Naive thymus-derived CD4-positive, alpha-beta T cell (primary cell): ENCODE results near the gene IDH3A. TPM values are rescaled to one million over a fixed set of nuclear protein-coding genes. Genes with fewer than 3 reads are reported as not detected.

ENCODE experiments used
- ATAC-seq: fragments of 150-1000 bp; cut with Tn5 transposase; 2 replicates; pipeline ENCODE4 v1.10.0; 2021; ENCODE audit warnings: mild to moderate bottlenecking, moderate library complexity
- CTCF ChIA-PET: fragments of 350-600 bp; sonication (Branson Sonifier 250); formaldehyde crosslinking; loops from one replicate; lab custom pipeline; 2021; ENCODE audit warnings: antibody characterized with exemption; lab: Charles Lee
- POLR2A ChIA-PET: fragments of 350-600 bp; sonication (Branson Sonifier 250); formaldehyde crosslinking; loops from one replicate; lab custom pipeline; 2021; ENCODE audit warnings: antibody characterized with exemption, inconsistent platforms; lab: Charles Lee
- DNase-seq, 9 donors: peaks; one replicate each; pipeline versions ENCODE4 v3.0.0 to v3.0.0-alpha.2; 2020 to 2022; ENCODE audit warnings: mixed read lengths in 1 of 9
- H3K27ac ChIP-seq: one replicate; pipeline ENCODE4 v1.7.0; 2013; ENCODE audit warnings: mild to moderate bottlenecking, low read depth, low read length, moderate library complexity
- H3K27me3 ChIP-seq, 2 donors: one replicate each; pipeline ENCODE4 v1.7.0; 2013; ENCODE audit warnings: low read length in 2 of 2, mild to moderate bottlenecking in 2 of 2, moderate library complexity in 2 of 2; ENCODE audit not compliant: control insufficient read depth in 2 of 2, insufficient read depth in 2 of 2
- H3K36me3 ChIP-seq, 3 experiments: 1 replicate in 2 of 3; 2 replicates in 1 of 3; pipeline ENCODE4 v1.7.0; 2013; ENCODE audit warnings: low read length in 3 of 3, mild to moderate bottlenecking in 3 of 3, moderate library complexity in 1 of 3; ENCODE audit not compliant: insufficient read depth in 3 of 3, control insufficient read depth in 2 of 3
- H3K4me1 ChIP-seq, 2 donors: one replicate each; pipeline ENCODE4 v1.7.0; 2013; ENCODE audit warnings: low read length in 2 of 2, mild to moderate bottlenecking in 2 of 2, moderate library complexity in 1 of 2; ENCODE audit not compliant: control insufficient read depth in 2 of 2, insufficient read depth in 2 of 2
- H3K4me3 ChIP-seq: 2 replicates; pipeline ENCODE4 v1.7.0; 2013; ENCODE audit warnings: mild to moderate bottlenecking, low read length
- H3K9me3 ChIP-seq, 3 experiments: 1 replicate in 2 of 3; 2 replicates in 1 of 3; pipeline ENCODE4 v1.7.0; 2013; ENCODE audit warnings: low read length in 3 of 3; ENCODE audit not compliant: control insufficient read depth in 2 of 3
- H3K27ac Mint-ChIP-seq, 9 donors: one replicate each; pipeline ENCODE4 v1.8.0; 2020 to 2022; ENCODE audit warnings: mixed read lengths in 9 of 9, mild to moderate bottlenecking in 8 of 9, moderate library complexity in 5 of 9, inconsistent platforms in 2 of 9
- H3K27me3 Mint-ChIP-seq, 5 donors: one replicate each; pipeline ENCODE4 v1.8.0; 2021 to 2022; ENCODE audit warnings: mixed read lengths in 5 of 5, mild to moderate bottlenecking in 1 of 5
- H3K36me3 Mint-ChIP-seq, 5 donors: one replicate each; pipeline ENCODE4 v1.8.0; 2020 to 2022; ENCODE audit warnings: mixed read lengths in 5 of 5, mild to moderate bottlenecking in 3 of 5, inconsistent platforms in 1 of 5
- H3K4me1 Mint-ChIP-seq, 7 donors: one replicate each; pipeline ENCODE4 v1.8.0; 2020 to 2022; ENCODE audit warnings: mixed read lengths in 7 of 7, mild to moderate bottlenecking in 3 of 7, inconsistent platforms in 1 of 7
- H3K4me3 Mint-ChIP-seq, 10 donors: one replicate each; pipeline ENCODE4 v1.8.0; 2020 to 2022; ENCODE audit warnings: mild to moderate bottlenecking in 10 of 10, mixed read lengths in 10 of 10, moderate library complexity in 6 of 10, inconsistent platforms in 2 of 10
- H3K9me3 Mint-ChIP-seq, 11 donors: one replicate each; pipeline ENCODE4 v1.8.0; 2020 to 2022; ENCODE audit warnings: mixed read lengths in 11 of 11, mild to moderate bottlenecking in 4 of 11, inconsistent platforms in 1 of 11, moderate library complexity in 1 of 11
- intact Hi-C, 2 donors: fragments of 100-400 bp; cut with micrococcal nuclease; formaldehyde crosslinking; loops; one replicate each; pipeline ENCODE4 v1.15.1; 2023
- polyA plus RNA-seq, 2 donors: library from polyadenylated mRNA; unstranded; fragments of 300-500 nt; fragmentation: Illumina TruSeq; gene quantifications; one replicate each; pipeline ENCODE4 v1.2.3, GENCODE V29; 2021
- total RNA-seq, 6 experiments: library from RNA in 5 of 6; stranded (reverse) in 5 of 6; gene quantifications; 1 replicate in 5 of 6; 2 replicates in 1 of 6; pipeline ENCODE4 v1.2.3 and lab custom pipeline; 2021 to 2026

The IDH3A gene
- total and polyA plus RNA-seq, 7 experiments from 2014 or later, result 40.5 to 105 (median 57.4) TPM

DNA sequence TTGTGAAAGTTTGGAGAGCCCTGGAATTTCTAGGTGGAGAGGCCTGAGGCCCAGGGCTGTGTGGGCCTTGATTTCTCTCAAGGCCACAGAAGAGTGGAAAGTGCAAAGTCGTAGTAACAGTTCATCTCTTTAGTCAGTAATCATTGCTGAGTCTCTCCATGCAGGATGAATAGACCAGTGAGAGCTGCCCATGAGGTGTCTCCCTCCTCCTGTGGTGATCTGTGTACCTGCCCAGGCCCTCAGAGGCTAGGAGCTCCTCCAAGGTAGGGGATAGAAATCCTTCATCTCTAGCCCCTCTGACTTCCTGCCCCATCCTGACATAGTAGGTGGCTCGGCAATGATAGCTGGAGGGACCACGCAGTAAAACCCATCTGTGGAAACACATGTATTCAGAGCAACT lies 6.8 kb upstream of the IDH3A start:
- Histone ChIP-seq H3K4me3 (no peak overlapping the region), H3K9me3 (no peaks in the 10 kb centered on the region), H3K36me3 (no peaks in the 10 kb centered on the region), H3K4me1 (no peaks in the 10 kb centered on the region), H3K27me3 (no peaks in the 10 kb centered on the region), H3K27ac (no peak overlapping the region)
- no peak overlapping the region for H3K4me3 Mint-ChIP-seq
- no peaks in the 10 kb centered on the region for H3K36me3 Mint-ChIP-seq
- DNase-seq (no peak), ATAC-seq (no peak)
- no peaks in the 10 kb centered on the region for H3K27me3 Mint-ChIP-seq
- peaks cover under 1 to 6% (median 2%) of the 10 kb centered on the region in 7 donors for H3K4me1 Mint-ChIP-seq
- POLR2A ChIA-PET, result no interaction called here
- CTCF ChIA-PET, result interaction anchor here (0.5 kb wide), 1 partner anchor 27 kb away, joined by 4 read pairs; no protein-coding TSS in a partner anchor
- no peaks in the 10 kb centered on the region for H3K9me3 Mint-ChIP-seq
- H3K27ac Mint-ChIP-seq, result peak overlapping the region in 1 of 9 donors; percentile 57
- intact Hi-C loops, result no loop called here

DNA sequence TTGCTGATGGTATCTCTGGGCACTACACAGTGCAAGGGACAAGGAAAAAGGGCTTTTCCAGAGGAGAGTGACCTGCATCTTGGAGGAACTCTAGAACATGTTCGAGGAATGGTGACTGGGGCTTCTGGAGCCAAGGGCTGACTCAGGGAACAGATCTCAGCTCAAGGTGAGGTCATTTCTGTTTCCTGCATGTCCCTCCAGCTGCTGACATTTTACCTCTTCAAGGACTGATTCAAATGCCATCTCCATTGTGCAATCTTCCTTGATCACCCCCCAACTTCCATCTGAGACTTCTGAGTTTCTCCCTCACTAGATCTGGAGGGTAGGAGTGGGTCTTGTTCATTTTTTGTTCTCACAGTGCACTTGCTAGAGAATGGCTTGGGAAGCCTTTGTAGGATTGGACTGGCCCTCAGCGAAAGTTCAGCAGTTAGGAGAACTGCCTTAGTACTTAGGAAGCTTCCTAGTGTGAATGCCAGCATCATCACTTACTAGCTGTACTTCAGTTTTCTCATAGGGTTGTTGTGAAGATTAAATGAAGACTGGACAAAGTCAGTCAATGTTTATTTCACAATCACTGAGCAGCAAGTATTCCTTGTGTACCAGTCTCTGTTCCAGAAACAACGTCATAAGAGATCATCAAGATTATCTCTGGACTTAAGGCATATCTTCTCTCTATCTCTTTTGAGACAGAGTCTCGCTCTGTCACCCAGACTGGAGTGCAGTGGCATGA lies 2.6 kb upstream of the IDH3A start:
- DNase-seq (no peak), ATAC-seq (no peak)
- Mint-ChIP-seq H3K9me3 (no peaks in the 10 kb centered on the region), H3K4me3 (peak overlapping the region in 1 of 10 donors; percentile 84), H3K4me1 (peaks cover 18 to 38% (median 32%) of the 10 kb centered on the region in 7 donors), H3K27ac (peak overlapping the region in 1 of 9 donors; percentile 57), H3K36me3 (peaks cover 0 to 8% (median 0%) of the 10 kb centered on the region in 5 donors), H3K27me3 (no peaks in the 10 kb centered on the region)
- Histone ChIP-seq H3K27ac (no peak overlapping the region), H3K9me3 (no peaks in the 10 kb centered on the region), H3K4me3 (no peak overlapping the region), H3K36me3 (no peaks in the 10 kb centered on the region), H3K27me3 (no peaks in the 10 kb centered on the region), H3K4me1 (peaks cover 17 to 21% of the 10 kb centered on the region in 2 donors)
- intact Hi-C loops, result loop anchor here (5.0 kb wide), 3 partner anchors 69 to 724 kb away; partner anchors contain the start of genes HMG20A (in 1 of the 2), IREB2 (in 1 of the 2), PEAK1 (in 1 of the 2) and TBC1D2B (in 1 of the 2)
- POLR2A ChIA-PET, result interaction anchor here (1.6 to 2.8 kb wide), 2 partner anchors 15 kb away, joined by 6 to 12 read pairs; partner anchors contain the start of gene CIB2
- CTCF ChIA-PET, result no interaction called here

DNA sequence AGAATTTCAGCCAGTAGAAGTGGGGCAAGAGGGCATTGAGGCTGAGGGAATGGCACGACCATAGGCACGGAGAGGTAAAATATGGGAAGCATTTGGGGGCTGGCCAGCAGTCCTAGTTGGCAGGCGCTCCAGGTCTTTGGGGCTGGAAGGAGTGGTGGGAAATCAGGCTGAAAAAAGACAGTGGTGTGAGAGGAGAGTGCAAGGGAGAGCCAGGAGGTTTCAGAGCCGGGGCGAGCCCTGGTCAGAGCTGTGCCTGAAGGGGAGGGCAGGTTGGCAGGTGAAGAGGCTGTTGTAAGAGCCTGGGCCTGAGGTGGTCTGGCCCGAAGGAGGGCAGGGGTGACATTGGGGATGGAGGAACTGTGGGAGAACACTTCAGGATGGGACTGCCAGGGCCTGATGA lies 1.6 kb upstream of the IDH3A start:
- H3K27ac ChIP-seq, result no peak overlapping the region
- H3K9me3 ChIP-seq, result no peaks in the 10 kb centered on the region
- H3K9me3 Mint-ChIP-seq, result no peaks in the 10 kb centered on the region
- peak overlapping the region; percentile 44 to 98 (median 72) for H3K4me3 Mint-ChIP-seq
- no peak overlapping the region for H3K4me3 ChIP-seq
- CTCF ChIA-PET, result interaction anchor here (0.7 to 1.3 kb wide), 6 partner anchors 12 to 118 kb away, joined by 3 to 4 read pairs (median 3); no protein-coding TSS in a partner anchor
- POLR2A ChIA-PET, result interaction anchor here (0.6 to 3.2 kb wide), 7 partner anchors 8 to 104 kb away, joined by 3 to 13 read pairs (median 9); partner anchors contain the start of gene CIB2
- H3K4me1 Mint-ChIP-seq, result peaks cover 21 to 41% (median 34%) of the 10 kb centered on the region in 7 donors
- DNase-seq (no peak), ATAC-seq (no peak)
- intact Hi-C loops, result loop anchor here (5.0 kb wide), 3 partner anchors 70 to 725 kb away; partner anchors contain the start of genes HMG20A (in 1 of the 2), IREB2 (in 1 of the 2), PEAK1 (in 1 of the 2) and TBC1D2B (in 1 of the 2)
- H3K27ac Mint-ChIP-seq, result peak overlapping the region in 6 of 9 donors; percentile 29 to 95 (median 68)
- peaks cover 0 to 8% (median under 1%) of the 10 kb centered on the region in 5 donors for H3K36me3 Mint-ChIP-seq
- H3K27me3 Mint-ChIP-seq, result no peaks in the 10 kb centered on the region
- peaks cover 17 to 21% of the 10 kb centered on the region in 2 donors for H3K4me1 ChIP-seq
- no peaks in the 10 kb centered on the region for H3K36me3 ChIP-seq
- no peaks in the 10 kb centered on the region for H3K27me3 ChIP-seq

DNA sequence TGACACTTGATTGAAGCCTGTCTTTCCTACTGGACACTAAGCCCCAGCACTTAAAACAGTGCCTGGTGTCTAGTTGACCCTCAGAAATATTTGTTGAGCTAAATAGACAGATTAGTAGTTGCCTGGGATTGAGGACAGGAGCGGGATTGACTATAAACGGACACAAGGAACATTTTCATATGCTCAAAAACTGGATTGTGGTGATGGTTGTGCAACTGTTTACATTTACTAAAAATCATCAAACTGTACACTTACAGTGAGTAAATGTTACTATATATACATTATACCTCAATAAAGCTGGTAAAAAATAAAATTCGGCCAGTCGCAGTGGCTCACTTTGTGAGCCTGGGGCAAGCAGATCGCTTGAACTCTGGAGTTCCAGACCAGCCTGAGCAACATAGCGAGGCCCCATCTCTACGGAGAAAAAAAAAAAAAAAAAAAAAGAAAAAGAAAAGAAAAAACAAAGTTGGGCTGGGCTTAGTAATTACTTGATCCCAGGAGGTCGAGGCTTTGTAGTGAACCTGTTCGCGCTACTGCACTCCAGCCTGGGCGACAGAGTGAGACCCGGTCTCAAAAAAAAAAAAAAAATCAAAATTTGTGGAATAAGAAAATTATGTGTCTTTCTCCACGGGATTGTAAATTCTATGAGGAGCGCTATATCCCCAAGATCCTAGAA lies 632 bp upstream of the IDH3A start:
- POLR2A ChIA-PET, result interaction anchor here (0.6 to 3.2 kb wide), 10 partner anchors 9 to 311 kb away, joined by 3 to 13 read pairs (median 4); partner anchors contain the start of gene CIB2
- Histone ChIP-seq H3K4me1 (peaks cover 17 to 24% of the 10 kb centered on the region in 2 donors), H3K36me3 (no peaks in the 10 kb centered on the region), H3K9me3 (no peaks in the 10 kb centered on the region), H3K27me3 (no peaks in the 10 kb centered on the region), H3K27ac (peak overlapping the region; percentile 77), H3K4me3 (peak overlapping the region; percentile 76)
- no peaks in the 10 kb centered on the region for H3K9me3 Mint-ChIP-seq
- CTCF ChIA-PET, result interaction anchor here (0.6 to 1.3 kb wide), 6 partner anchors 16 to 120 kb away, joined by 3 to 4 read pairs (median 3); no protein-coding TSS in a partner anchor
- H3K4me1 Mint-ChIP-seq, result peaks cover 25 to 51% (median 43%) of the 10 kb centered on the region in 7 donors
- intact Hi-C loops, result loop anchor here (1.0 to 5.0 kb wide), 12 partner anchors 17 to 726 kb away; partner anchors contain the start of genes CIB2 (in 2 of the 2), IREB2 (in 2 of the 2), SKIC8 (in 2 of the 2) and TBC1D2B (in 2 of the 2)
- ATAC-seq, result peak; percentile 0
- peak overlapping the region; percentile 91 to 97 (median 95) for H3K27ac Mint-ChIP-seq
- H3K4me3 Mint-ChIP-seq, result peak overlapping the region; percentile 93 to 98 (median 95)
- H3K36me3 Mint-ChIP-seq, result peaks cover 0 to 15% (median 7%) of the 10 kb centered on the region in 5 donors
- no peaks in the 10 kb centered on the region for H3K27me3 Mint-ChIP-seq
- DNase-seq, result no peak

DNA sequence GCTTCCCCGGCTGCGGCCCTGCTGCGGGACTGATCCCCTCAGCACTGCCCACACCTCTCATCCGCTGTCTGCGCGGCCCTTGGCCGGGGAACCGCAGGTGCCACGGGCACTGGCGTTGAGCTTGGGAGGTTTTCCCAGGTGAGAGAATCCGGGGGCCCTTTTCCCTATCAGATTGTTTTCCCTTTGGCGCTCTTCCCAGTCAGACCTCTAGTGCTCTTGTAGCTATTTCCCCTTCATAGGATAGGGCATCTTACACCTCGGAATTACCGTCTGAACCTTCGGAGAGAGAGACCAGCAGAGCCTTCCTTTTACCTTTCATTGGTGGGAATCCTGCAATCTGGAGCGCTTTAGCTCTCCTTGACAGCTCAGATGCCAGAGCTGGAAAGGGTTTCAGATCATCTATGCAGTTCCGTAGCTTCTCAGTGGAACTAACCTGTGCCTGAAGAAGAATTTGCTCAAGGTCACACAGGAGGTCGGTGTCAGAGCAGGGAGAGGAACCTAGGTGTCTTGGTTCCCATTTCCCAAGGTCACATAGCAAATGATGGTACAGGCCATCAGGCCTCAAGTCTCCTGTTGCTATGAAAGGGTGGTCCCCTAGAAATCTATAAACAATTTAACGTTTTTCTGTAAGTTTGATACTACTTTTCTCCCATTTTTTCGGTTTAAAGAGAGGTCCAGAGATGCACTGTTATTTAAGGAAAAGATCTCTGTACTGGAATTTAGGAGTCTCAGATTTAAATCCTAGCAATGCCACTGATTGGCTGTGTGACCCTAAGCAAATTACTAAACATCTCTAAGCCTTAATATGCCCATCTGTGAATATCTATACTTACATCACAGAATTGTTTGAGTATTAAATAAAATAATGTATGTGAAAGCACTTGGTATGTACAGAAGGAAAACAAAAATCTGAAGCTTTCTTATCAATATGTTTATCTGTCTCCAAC lies 916 bp downstream of the IDH3A start:
- H3K4me1 Mint-ChIP-seq, result peaks cover 27 to 53% (median 43%) of the 10 kb centered on the region in 7 donors

More for the DNA sequence above, 916 bp downstream of the IDH3A start:
- Mint-ChIP-seq H3K36me3 (peaks cover 0 to 15% (median 7%) of the 10 kb centered on the region in 5 donors), H3K27ac (peak overlapping the region; percentile 68 to 96 (median 92)), H3K9me3 (no peaks in the 10 kb centered on the region), H3K27me3 (no peaks in the 10 kb centered on the region), H3K4me3 (peak overlapping the region; percentile 90 to 98 (median 96))
- Histone ChIP-seq H3K4me3 (peak overlapping the region; percentile 76), H3K9me3 (no peaks in the 10 kb centered on the region), H3K4me1 (peaks cover 17 to 24% of the 10 kb centered on the region in 2 donors), H3K27ac (peak overlapping the region; percentile 77), H3K27me3 (no peaks in the 10 kb centered on the region), H3K36me3 (peaks cover 0 to 2% (median 0%) of the 10 kb centered on the region in 3 experiments)
- ChIA-PET POLR2A (interaction anchor here (1.3 to 3.2 kb wide), 5 partner anchors 8 to 38 kb away, joined by 4 to 11 read pairs (median 5); partner anchors contain the start of gene CIB2), CTCF (interaction anchor here (1.4 kb wide), 1 partner anchor 90 kb away, joined by 3 read pairs; no protein-coding TSS in a partner anchor)
- intact Hi-C loops, result loop anchor here (1.0 to 5.0 kb wide), 12 partner anchors 17 to 728 kb away; partner anchors contain the start of genes CIB2 (in 2 of the 2), IREB2 (in 2 of the 2), SKIC8 (in 2 of the 2) and TBC1D2B (in 2 of the 2)
- no peak for ATAC-seq
- DNase-seq, result peak in 1 of 9 donors; percentile 19
